Measurements from ENCODE around the gene PSME2.

GRCh38 chr14:24122898-24123297, 23.5 kb downstream of the PSME2 start:
- TF ChIP-seq EZH2 (IDR thresholded peaks at IDR 0.05; ENCODE audit: insufficient read depth, poor library complexity, severe bottlenecking) (no peak), EZH2phosphoT487 (IDR thresholded peaks at IDR 0.05; ENCODE audit: insufficient read depth, low read depth) (no peak)

All from GM23248 (cell line).